ENCODE data around the gene ADGRV1.

The ADGRV1 gene

DNA sequence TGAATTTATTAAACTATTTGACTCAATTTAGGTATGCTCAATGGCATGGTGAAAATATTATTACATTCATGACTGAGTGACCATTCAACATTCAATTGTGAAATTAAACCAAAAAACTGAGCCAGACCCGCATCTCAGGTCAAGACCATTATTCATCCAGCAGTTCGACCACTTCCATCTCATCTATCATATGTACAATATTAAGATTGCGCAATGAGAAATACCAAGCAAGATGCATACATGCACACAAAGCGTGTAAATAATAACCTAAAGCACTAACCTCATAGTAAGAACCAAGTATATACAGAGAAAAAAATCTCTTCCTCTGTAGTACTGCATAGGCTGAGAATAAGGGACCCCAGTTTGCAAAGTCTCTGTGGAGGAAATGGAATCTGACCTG, 310.2 kb downstream of the ADGRV1 start:
- no peak for DNase-seq (ENCODE audit: low spot score)

DNA sequence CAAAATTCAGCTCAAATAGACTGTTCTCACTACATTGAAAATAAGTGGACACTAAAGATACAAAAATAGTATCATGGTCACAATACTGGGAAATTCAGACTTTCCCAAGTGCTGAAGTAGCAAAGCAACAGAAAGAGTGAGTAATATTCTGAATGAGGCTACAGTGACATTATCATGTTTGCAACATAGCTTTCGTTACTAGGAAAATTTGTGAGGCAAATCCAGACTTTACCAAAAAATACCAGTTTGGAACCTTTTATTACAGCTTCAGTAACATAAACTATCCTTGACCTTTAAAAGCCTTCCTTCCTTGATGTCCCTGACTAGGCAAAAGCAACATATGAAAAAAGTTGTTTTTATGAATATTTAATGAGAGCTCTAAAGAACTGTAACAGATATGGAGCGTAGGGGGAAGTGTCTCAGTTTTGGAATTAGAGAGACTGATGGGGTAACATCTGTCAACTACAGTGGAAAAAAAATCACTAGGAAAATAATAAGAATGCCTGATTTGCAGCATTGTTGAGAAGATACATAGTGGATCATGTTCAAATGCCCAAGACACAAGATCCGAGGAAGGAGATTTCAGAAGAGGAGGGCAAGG, 312.9 kb downstream of the ADGRV1 start:
- no peak for DNase-seq (ENCODE audit: low spot score)

DNA sequence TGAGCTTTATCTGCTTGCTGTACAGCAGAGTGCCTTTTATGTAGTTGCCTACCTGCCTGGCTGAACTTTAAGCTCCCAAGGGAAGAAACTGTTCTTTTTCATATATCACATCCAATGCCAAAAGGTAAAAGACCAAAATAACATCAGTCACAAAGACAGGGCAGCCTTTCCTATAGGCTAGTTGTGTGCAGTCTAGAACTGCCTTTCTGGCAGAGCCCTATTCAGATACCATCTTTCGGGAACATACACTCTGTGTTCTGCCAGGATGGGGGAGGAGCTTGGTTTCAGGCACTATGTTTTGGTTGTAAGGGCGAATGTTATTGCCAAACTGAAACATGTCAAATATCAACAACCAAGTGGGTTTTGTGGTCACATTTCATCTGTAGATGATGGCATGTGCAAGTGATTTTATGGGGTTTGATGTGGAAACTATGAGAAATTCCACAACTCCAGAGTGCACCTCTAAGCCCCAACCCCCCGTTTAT, 314.5 kb downstream of the ADGRV1 start:
- DNase-seq (ENCODE audit: low spot score) = no peak

DNA sequence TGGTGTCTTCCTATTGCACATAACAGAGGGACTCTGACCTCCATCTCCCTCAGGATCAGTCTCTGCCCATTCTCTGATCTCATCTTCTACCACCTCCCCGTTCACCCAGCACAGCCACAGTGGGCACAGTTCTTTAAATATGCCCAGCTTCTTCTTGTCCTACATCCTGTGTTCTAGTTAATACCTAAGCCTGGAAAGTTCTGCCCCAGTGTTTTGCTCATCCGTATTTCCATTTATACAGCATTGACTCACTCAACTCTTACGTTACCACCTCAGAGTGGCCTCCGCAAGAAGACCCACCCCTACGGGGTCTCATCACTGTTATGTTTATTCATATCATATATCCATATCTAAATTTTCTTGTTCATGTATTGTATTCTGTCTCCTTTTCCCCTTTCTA, 315.5 kb downstream of the ADGRV1 start:
- DNase-seq (ENCODE audit: low spot score) = no peak

DNA sequence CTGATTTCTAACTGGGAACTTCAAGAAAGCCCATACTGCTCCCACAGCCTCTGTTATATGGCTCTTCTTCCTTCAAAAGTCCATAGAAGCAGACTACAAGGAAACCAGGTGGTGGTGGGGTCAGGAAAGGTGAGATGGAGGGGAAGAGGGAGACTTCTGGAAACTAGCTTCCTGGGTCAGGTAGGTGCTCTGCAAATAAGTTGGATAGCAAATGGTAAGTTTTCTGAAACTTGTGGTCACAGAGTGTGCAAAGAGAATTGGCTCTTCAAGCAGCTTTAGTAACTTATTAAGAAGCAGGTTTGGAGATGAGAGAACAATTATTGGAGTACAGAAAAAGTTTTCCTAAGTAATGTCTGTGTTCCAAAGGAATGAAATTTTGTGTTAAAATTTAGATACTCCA, 316.9 kb downstream of the ADGRV1 start:
- DNase-seq (ENCODE audit: low spot score) = no peak

DNA sequence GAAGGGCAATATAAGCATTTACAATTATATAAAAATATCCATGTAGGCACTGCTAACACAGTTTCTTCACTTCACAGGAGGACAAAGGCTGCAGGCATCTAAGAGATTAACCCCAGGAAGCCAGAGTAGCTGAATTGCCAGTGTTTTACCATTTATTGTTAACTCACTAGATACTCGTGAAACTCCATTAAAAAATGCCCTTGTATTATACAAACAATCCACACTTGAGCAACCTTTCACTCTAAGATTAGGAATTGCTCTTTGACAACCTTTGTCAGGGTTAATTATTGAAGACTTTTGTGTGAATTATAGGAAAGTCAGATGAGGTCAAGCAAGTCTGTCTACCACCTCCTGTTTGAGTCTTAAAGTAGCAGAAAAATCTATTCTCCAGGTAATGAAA, 317.8 kb downstream of the ADGRV1 start:
- no peak for DNase-seq (ENCODE audit: low spot score)

DNA sequence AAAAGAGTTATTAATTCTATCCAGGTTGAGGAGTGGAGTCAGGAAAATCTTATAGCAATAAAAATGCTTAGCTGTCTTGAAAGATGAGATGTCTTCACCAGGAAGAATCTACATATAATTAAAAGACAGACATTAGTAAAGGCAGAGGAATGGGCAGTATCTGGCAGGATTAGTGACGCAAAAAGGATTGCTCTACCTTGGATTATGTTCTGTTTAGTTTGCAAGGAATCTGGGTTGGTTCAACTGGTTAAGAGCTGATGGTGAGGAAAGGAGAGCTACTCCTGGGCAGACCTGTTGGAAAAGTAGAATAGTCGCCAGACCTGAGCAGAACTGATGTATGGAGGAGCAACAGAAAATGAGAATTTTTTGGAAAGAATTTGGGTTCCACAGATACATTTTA, 318.5 kb downstream of the ADGRV1 start:
- no peak for DNase-seq (ENCODE audit: low spot score)

DNA sequence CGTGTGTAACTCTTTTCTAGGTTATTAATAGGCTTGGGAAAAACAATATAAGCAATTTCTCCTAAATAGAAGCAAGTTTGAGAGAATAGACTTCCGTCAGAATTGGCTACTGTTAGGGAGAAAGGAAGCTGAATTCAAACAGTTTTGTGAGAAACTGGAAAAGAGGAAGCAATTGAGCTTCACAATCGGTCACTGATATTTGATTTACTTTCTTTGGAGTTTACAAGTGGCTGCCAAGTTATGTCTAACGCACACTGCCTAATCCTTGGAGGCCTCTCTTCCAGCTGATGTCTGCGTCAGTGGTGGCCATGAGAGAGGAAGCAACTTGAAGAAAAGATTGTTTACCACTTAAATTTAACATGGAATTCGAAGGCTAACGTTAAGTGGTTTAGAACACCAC, 319.5 kb downstream of the ADGRV1 start:
- DNase-seq (ENCODE audit: low spot score) = peak; percentile 9

DNA sequence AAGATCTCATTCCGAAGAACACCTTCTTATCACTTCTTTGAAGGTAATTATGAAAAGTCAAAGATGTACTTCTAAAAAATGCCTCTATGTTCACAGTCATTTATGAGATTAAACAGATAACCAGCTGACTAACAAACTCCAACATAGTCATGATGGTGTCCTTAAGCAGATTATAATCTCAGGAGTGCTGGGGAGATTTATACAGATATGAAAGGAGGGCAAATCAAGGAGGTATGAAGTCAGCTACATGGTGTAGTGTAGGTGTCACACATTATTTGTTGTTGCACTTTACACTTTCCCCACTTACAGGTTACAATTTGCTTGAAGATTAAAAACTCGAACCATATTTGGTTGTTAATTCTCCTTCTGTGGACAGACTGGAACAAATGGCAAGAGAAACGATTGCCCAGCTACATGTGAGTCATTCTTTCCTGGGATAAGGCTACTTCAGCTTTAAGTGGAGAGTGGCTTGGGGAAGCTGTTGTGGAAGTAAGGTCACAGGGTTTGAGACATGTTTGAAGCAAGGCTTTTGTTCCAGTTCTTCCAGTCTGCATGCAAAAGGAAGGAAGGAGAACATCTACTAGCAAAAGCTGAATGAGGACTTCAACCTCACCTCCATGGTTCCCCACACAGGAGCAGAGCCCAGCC, 320.1 kb downstream of the ADGRV1 start:
- no peak for DNase-seq (ENCODE audit: low spot score)

DNA sequence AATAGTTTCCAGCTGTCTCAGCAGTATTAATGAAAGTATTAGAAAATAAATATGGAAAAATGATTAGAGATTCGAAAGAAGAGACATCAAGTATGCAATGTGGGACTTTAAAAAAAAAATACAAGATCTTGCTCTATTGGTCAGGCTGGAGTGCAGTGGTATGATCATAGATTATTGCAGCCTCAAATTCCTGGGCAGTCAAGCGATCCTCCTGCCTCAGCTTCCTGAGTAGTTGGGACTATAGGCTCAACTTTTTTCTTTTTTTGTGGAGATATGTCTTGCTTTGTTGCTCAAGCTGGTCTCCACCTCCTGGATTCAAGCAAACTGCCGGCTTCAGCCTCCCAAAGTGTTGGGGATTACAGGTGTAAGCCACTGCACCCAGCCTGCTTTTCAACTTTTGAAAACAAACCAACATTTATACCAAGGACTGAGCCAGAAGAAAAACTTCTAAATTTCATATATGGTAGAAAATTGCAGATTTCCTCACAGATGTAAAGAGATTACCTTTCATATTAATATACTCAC, 323.1 kb downstream of the ADGRV1 start:
- no peak for DNase-seq (ENCODE audit: low spot score)

DNA sequence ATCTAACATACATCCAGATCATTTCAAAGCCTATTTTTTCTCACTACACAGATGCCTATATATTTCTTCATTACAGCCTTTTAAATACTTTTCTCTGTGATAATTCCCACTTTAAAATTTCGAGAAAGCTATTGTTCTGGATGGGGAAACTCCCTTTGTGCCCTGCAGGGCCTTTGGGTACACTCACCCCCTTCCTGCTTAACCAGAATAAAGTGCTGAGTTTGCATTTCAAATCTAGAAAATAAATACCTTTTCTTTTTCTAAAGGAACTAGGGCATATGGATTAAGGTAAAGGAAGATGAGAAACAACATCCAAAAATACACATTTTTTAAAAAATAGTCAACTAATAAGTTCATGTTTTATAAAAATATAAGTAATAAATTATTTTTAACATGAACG, 323.9 kb downstream of the ADGRV1 start:
- DNase-seq (ENCODE audit: low spot score) = no peak

DNA sequence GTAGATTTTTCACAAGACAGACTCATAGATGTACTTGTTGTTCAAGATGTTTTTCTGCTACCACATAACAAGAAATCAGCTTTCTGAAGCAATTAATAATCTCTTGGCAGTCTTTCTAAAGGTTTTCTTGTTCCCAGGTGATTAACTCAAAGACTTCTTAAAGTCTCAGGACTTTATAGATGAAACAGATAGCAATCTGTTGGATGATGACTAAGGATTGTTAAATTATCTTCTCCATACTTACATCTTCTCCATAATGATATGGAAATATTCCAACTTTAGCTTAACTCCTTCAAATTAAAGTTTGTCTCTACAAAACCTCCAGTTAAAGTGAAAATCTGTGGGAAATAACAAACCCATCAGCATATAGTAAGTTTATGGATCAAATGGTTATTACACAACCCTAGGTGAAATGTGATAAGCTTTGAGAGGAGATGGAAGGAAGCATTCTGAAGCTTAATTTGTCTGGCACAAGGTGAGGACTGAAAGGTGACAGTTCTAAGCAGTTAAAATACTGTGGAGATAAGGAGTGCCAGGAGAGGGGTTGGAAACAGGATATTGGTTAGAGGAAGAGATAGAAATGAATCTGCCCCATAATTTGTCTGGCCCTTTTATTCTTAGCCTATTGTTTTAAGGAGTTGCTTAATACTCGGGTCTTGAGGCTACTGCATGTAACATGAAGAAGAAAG, 326.7 kb downstream of the ADGRV1 start:
- DNase-seq (ENCODE audit: low spot score) = no peak

DNA sequence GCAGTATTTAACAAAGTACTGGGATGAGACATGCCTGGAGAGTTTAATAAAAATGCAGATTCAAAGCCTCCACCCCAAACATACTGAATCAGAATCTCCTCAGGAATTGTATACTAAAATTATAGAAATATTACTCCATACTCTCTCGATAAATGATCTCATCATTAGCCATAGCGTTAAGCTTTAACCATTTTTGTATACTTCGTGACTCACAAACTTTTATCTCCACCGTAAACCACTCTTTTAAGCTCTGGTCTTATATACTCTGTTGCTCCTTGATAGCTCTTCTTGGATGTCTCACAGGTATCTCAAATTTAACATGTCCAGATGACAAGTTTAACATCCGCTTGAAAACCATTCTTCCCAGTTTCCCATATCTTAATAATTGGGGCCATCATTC, 327.8 kb downstream of the ADGRV1 start:
- no peak for DNase-seq (ENCODE audit: low spot score)

DNA sequence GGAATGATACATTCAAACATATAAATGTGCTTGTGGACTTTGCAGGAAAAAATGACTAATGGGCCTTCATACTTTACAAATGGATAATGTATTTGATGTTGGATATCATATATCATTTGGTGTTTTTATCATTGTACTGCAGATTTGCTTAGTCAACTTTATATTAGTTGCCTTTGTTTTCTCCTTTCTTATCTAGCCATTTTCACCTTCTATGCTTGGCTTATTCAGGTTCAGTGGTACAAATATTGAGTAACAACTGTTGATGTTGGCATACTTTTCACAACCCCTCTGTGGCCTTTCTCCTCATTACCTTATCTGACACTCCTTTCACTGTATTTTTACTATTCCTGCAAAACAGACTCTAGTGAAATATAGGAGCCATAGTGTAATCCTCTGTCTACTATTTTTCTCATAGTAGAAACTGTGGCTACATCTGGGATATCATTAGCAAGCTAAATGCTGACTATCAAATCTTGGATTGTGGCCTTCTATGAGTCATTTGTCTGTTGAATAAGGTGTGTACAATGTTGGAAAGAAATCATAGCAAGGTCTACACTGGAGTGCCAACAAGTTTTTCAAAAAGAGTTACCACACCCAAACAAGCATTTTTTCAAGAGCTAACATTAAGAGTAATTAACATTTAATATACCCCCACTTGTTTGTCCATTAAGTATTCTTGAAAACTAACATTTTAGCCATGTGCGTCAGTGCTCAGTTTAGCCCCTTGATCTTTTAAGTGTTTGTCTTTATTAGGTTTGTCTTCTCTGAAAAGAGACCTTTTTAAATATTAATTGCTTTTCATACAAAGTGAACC, 330.1 kb downstream of the ADGRV1 start:
- no peak for DNase-seq (ENCODE audit: low spot score)

DNA sequence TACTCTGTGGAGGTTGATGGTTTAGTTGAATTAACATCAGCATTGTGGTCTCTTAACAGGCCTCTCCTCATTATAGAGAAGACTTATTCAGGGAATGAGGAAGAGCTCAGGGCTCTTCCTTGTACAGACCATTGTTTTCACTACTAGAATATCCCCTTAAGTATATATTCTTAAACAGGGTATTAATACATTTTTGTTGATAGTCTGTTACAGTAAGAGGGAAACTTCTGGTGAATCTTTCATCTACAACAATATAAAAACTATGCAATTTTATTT, 330.7 kb downstream of the ADGRV1 start:
- no peak for DNase-seq (ENCODE audit: low spot score)

DNA sequence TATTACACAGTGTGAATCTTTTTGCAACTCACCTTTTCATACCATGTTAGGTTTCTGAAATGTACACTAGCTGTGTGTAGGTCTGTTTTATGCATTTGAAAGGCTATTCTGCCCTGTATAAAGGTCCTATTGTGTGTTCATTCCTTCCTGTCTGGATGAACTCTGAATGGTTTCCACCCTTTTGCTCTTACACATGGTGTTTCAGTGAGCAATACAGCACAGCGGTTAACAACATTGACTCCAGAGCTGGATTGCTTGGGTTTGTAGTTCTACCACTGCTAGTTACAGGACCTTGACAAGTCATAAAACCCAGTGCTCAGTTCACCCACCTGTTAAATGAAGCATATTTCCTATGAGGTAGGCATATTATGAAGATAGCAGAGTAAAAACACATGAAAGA, 331.6 kb downstream of the ADGRV1 start:
- no peak for DNase-seq (ENCODE audit: low spot score)

DNA sequence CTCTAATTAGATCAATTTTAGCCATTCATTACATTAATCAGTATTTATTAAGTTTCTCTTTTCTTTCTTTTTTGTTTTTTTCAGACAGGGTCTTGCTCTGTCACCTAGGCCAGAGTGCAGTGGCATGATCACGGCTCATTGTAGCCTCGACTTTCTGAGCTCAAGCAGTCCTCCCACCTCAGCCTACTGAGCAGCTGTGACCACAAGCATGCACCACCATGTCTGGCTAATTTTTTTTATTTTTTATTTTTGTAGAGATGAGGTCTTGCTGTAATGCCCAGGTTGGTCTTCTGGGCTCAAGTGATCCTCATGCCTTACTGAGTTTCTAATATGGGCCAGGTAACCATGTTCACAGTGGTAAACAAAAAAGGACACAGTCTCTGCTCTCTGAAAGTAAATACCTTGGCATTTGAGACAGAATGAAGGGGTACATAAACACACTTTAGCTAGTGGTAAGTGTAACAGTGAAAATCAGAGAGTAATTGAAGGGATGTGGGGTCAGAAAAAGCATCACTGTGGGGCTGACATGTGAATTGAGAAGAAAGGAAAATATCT, 336.3 kb downstream of the ADGRV1 start:
- DNase-seq (ENCODE audit: low spot score) = no peak

DNA sequence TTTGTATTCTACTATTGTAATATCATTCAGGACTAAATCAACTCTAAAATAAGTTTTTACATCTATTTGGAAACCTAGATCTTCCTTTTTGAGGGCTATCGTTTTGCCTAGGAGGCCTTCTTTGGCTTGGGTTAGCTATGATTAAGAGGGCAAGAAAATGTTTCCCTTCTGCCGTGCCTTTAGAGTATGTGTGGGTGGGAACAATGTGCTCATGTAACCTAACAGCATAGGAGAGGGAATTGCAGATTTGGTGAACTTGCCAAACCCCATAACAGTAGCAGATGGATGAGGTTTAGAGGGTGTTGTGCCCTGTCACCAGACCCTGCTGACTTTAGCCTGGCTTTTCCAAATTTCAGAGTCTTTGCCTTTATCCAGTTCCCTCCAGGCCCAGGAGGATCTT, 339.0 kb downstream of the ADGRV1 start:
- DNase-seq (ENCODE audit: low spot score) = no peak

DNA sequence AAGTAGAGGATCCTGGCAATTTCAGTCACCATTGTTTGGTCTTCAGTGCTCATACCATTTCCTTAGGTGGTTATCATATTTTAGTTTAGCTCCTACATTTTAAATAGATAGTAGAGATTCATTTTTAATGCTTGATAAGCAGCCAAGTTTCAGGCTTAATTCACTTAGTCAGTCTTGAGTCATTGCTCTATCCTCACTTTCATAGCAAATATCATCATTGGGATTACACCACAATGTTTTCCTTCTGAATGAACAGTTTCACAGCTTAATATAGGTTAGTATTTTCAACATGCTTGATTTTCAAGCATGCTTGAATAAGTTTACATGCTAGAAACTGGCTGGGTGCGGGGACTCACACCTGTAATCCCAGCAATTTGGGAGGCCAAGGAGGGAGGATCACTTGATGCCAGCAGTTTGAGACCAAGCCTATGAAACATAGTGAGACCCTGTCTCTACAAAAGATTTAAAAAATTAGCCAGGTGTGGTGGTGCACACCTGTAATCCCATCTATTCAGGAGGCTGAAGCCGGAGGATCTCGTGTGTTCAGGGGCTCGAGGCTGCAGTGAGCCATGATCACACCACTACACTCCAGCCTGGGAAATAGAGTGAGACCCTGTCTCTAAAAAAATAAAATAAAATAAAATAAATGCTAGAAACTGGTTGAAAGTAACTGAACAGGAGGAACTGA, 339.9 kb downstream of the ADGRV1 start:
- DNase-seq (ENCODE audit: low spot score) = no peak

DNA sequence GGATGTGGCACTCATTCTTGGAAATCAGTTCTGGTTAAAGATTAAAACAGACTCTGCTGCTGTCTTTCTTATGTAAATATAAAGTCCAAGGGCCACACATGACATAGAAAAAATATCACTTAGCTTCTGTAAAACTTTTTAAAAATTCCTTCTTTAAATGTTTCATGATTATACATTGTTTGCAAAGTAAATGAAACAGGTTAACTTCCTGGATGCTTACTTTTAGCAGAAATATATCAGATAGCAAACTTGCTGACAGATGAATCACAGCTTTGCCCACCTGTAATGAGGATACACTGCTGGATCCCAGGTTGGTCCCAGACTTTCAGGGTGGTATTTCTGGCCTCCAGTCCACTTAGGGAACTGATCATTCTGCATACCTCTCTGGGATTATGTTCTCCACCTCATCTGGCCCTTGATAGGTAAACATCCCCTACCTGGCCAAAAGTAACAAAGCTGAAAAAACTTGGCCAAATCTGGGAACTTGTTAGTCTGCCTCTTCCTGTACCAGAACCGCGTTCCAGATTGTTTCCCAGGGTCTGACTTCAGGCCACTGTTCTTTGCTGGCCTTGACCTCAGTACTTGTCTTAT, 340.5 kb downstream of the ADGRV1 start:
- DNase-seq (ENCODE audit: low spot score) = no peak

DNA sequence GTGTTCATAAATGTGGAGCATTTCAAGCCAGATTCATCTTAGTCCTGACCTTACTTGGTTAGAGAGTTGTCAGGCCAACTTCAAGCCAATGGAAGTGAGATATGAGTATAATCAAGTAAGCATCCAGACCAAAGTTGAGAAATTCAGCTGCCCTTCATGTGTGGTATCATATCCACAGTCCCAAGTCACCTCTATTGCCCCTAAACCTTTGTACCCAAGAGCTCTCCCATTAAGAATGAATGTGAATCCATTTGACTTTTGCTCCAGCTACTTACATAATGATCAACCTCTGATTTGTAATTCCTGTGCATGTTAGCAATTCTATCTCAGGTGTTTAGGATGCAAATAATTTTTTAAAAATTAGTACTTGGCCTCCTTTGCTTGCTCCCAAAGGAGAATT, 342.7 kb downstream of the ADGRV1 start:
- DNase-seq (ENCODE audit: low spot score) = no peak
